GM10266 (cell line): Measurements from ENCODE around the gene BABAM2.

Source experiments
- DNase-seq: peaks from one replicate; pipeline ENCODE4 v3.0.0; 2012; ENCODE audit errors: extremely low spot score
- CTCF ChIP-seq: IDR thresholded peaks from 2 replicates; pipeline ENCODE4 v1.5.1; 2012; ENCODE audit warnings: mild to moderate bottlenecking, low read depth; ENCODE audit not compliant: control insufficient read depth, insufficient read depth; ENCODE audit errors: missing control alignments

Gene BABAM2

GRCh38 chr2:27920148-27920885, 29.8 kb downstream of the BABAM2 start:
- no peak for DNase-seq
- TF ChIP-seq CTCF, result no peak

GRCh38 chr2:27921424-27921823, 30.9 kb downstream of the BABAM2 start:
- no peak for TF ChIP-seq CTCF
- no peak for DNase-seq

- DNase-seq, result no peak
- TF ChIP-seq CTCF, result no peak
These were observed 31.5 kb downstream of the BABAM2 start for GRCh38 chr2:27921880-27922547.

- TF ChIP-seq CTCF, result no peak
- DNase-seq, result no peak
These were observed 32.3 kb downstream of the BABAM2 start for GRCh38 chr2:27922842-27923241.

- DNase-seq, result no peak
- TF ChIP-seq CTCF, result no peak
These were observed 35.4 kb downstream of the BABAM2 start for GRCh38 chr2:27925766-27926472.

- DNase-seq, result no peak
- no peak for TF ChIP-seq CTCF
These were observed 39.5 kb downstream of the BABAM2 start for GRCh38 chr2:27929916-27930486.
